CD4-positive, alpha-beta memory T cell (primary cell): ENCODE measurements around the gene PTPRD. TPM values are rescaled to one million over a fixed set of nuclear protein-coding genes. Genes with fewer than 3 reads are reported as not detected.

Source experiments
- CTCF ChIA-PET: fragments of 350-600 bp; sonication (Branson Sonifier 250); formaldehyde crosslinking; loops from one replicate; lab custom pipeline; 2021; ENCODE audit warnings: inconsistent platforms; ENCODE audit not compliant: partially characterized antibody; lab: Charles Lee
- POLR2A ChIA-PET: fragments of 350-600 bp; sonication (Branson Sonifier 250); formaldehyde crosslinking; loops from one replicate; lab custom pipeline; 2021; ENCODE audit not compliant: partially characterized antibody; lab: Charles Lee
- DNase-seq, 5 donors: peaks; one replicate each; pipeline versions ENCODE4 v3.0.0 to v3.0.0-alpha.2; 2020 to 2022; ENCODE audit warnings: mixed read lengths in 1 of 5
- H3K27ac ChIP-seq: one replicate; pipeline ENCODE4 v1.7.0; 2013; ENCODE audit warnings: low read depth, low read length
- H3K27me3 ChIP-seq: 2 replicates; pipeline ENCODE4 v1.7.0; 2013; ENCODE audit warnings: mild to moderate bottlenecking, low read length, moderate library complexity; ENCODE audit not compliant: insufficient read depth
- H3K36me3 ChIP-seq: 2 replicates; pipeline ENCODE4 v1.7.0; 2013; ENCODE audit warnings: mild to moderate bottlenecking, low read length, moderate library complexity; ENCODE audit not compliant: insufficient read depth
- H3K4me1 ChIP-seq: 2 replicates; pipeline ENCODE4 v1.7.0; 2013; ENCODE audit warnings: mild to moderate bottlenecking, low read length, moderate library complexity; ENCODE audit not compliant: insufficient read depth
- H3K4me3 ChIP-seq, 2 donors: one replicate each; pipeline ENCODE4 v1.7.0; 2013; ENCODE audit warnings: low read length in 2 of 2, mild to moderate bottlenecking in 1 of 2
- H3K9me3 ChIP-seq, 2 donors: one replicate each; pipeline ENCODE4 v1.7.0; 2013; ENCODE audit warnings: low read length in 2 of 2, control low read depth in 1 of 2; ENCODE audit not compliant: control insufficient read depth in 1 of 2
- H3K27ac Mint-ChIP-seq, 7 donors: one replicate each; pipeline ENCODE4 v1.8.0; 2020 to 2021; ENCODE audit warnings: mixed read lengths in 7 of 7, mild to moderate bottlenecking in 6 of 7, inconsistent platforms in 3 of 7, moderate library complexity in 3 of 7
- H3K27me3 Mint-ChIP-seq, 2 donors: one replicate each; pipeline ENCODE4 v1.8.0; 2020 to 2021; ENCODE audit warnings: mixed read lengths in 2 of 2
- H3K36me3 Mint-ChIP-seq, 2 donors: one replicate each; pipeline ENCODE4 v1.8.0; 2020 to 2021; ENCODE audit warnings: mixed read lengths in 2 of 2, inconsistent platforms in 1 of 2, mild to moderate bottlenecking in 1 of 2
- H3K4me1 Mint-ChIP-seq, 4 donors: one replicate each; pipeline ENCODE4 v1.8.0; 2020 to 2021; ENCODE audit warnings: mixed read lengths in 4 of 4, mild to moderate bottlenecking in 1 of 4
- H3K4me3 Mint-ChIP-seq, 8 donors: one replicate each; pipeline ENCODE4 v1.8.0; 2020 to 2021; ENCODE audit warnings: mixed read lengths in 8 of 8, mild to moderate bottlenecking in 7 of 8, moderate library complexity in 6 of 8, inconsistent platforms in 3 of 8
- H3K9me3 Mint-ChIP-seq, 8 donors: one replicate each; pipeline ENCODE4 v1.8.0; 2020 to 2021; ENCODE audit warnings: mixed read lengths in 8 of 8, mild to moderate bottlenecking in 5 of 8, inconsistent platforms in 3 of 8, moderate library complexity in 1 of 8
- intact Hi-C: fragments of 100-400 bp; cut with micrococcal nuclease; formaldehyde crosslinking; loops from one replicate; pipeline ENCODE4 v1.15.1; 2023
- polyA plus RNA-seq, 2 donors: library from polyadenylated mRNA; unstranded; fragments of 300-500 nt; fragmentation: Illumina TruSeq; gene quantifications; one replicate each; pipeline ENCODE4 v1.2.3, GENCODE V29; 2021
- total RNA-seq, 2 experiments: library from RNA; stranded (reverse); gene quantifications; one replicate each; pipeline ENCODE4 v1.2.3, GENCODE V29; 2021

PTPRD gene
- total and polyA plus RNA-seq, 4 experiments from 2014 or later, result not detected

DNA sequence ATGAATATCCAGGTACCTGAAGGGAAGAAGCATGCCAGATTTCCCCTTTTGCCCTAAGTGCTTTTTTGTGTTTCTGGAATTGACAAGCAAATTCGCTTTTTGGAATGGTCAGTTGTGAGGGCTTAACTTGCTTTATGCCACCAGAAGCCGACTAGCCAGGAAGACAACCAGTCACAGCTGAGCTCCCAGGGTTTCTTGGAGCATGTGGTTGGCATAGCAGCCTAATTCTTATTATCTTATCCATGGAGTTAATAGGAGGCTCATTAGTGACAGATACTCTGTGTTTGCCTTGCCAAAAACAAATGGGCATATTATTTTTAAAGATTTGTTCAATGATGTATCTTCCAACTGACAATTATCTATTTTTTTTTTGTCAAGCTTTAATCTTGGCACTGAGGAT is 500.7 kb downstream of the PTPRD start:
- ChIA-PET CTCF (no interaction called here), POLR2A (no interaction called here)
- Histone ChIP-seq H3K9me3 (no peaks in the 10 kb centered on the region), H3K36me3 (no peaks in the 10 kb centered on the region), H3K4me3 (no peak overlapping the region), H3K27me3 (no peaks in the 10 kb centered on the region), H3K4me1 (no peaks in the 10 kb centered on the region), H3K27ac (no peak overlapping the region)
- Mint-ChIP-seq H3K36me3 (no peaks in the 10 kb centered on the region), H3K4me1 (no peaks in the 10 kb centered on the region), H3K4me3 (no peak overlapping the region), H3K27ac (no peak overlapping the region), H3K27me3 (no peaks in the 10 kb centered on the region), H3K9me3 (peaks cover 0 to 20% (median 4%) of the 10 kb centered on the region in 8 donors)
- DNase-seq, result no peak
- intact Hi-C loops, result no loop called here

DNA sequence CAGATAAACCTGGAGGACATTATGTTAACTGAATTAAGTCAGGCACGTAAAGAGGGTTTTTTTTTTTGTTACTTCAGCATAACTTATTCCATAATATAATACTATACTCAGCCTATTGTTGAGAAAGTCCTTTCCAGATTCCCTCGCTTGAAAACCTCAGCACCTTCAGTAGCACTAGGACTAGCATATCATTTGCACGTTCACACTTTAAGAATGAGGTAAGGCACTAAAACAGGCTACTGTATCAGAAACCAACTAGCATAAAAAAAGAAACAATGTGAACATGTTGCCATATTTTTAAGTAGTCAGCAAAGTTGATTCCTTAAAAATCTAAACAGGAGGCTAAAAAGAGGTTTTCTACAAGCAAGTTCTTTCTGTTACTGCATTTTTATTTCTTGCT is 504.0 kb downstream of the PTPRD start:
- no peaks in the 10 kb centered on the region for H3K36me3 ChIP-seq
- intact Hi-C loops, result no loop called here
- ChIA-PET POLR2A (no interaction called here), CTCF (no interaction called here)
- Mint-ChIP-seq H3K4me1 (no peaks in the 10 kb centered on the region), H3K9me3 (peaks cover 0 to 33% (median 7%) of the 10 kb centered on the region in 8 donors), H3K36me3 (no peaks in the 10 kb centered on the region), H3K27me3 (no peaks in the 10 kb centered on the region), H3K27ac (no peak overlapping the region), H3K4me3 (no peak overlapping the region)
- H3K9me3 ChIP-seq, result peaks cover 0 to 3% of the 10 kb centered on the region in 2 donors
- H3K27me3 ChIP-seq, result no peaks in the 10 kb centered on the region
- no peak overlapping the region for H3K4me3 ChIP-seq
- no peak overlapping the region for H3K27ac ChIP-seq
- DNase-seq, result no peak
- no peaks in the 10 kb centered on the region for H3K4me1 ChIP-seq

DNA sequence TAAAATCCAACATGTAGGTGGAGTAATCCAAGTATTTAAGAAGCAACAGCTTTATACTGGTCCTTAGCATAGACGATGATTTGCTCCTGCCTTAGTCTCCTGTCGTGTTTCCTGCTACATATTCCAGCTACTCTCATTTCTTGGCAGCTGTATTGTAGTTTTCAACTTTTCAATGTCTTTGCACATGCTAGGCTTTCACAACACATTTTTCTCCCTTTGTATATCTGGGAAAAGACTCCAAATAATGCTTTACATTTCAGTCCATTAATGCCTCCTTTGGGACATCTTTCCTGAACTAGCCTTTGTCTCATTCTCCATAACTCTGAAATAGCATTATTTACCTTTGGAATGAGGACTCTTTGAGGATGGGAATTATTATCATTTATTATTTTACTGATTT is 508.0 kb downstream of the PTPRD start:
- Mint-ChIP-seq H3K4me1 (no peaks in the 10 kb centered on the region), H3K27me3 (no peaks in the 10 kb centered on the region), H3K27ac (no peak overlapping the region), H3K4me3 (no peak overlapping the region), H3K36me3 (no peaks in the 10 kb centered on the region), H3K9me3 (peaks cover 0 to 18% (median 5%) of the 10 kb centered on the region in 8 donors)
- Histone ChIP-seq H3K27me3 (no peaks in the 10 kb centered on the region), H3K36me3 (no peaks in the 10 kb centered on the region), H3K4me3 (no peak overlapping the region), H3K27ac (no peak overlapping the region), H3K4me1 (no peaks in the 10 kb centered on the region), H3K9me3 (peaks cover 0 to 3% of the 10 kb centered on the region in 2 donors)
- ChIA-PET CTCF (no interaction called here), POLR2A (no interaction called here)
- no peak for DNase-seq
- intact Hi-C loops, result no loop called here

DNA sequence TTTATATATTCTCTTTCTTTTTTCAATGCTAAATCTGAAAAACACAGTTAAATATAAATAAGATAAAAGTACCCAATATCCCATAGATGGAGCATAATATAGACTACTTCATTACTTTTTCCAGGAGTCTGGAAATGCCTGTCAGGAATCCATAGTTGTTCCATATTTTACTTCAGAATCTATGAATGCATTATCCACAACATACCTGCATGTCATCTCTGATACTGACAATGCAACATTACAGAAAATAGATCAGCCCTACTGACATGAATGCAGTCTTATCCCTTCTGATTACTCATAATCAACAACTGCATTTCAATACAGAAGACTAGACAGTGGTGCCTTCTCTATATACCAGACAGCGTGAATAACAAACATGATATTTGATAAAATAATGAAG is 517.6 kb downstream of the PTPRD start:
- no peak overlapping the region for H3K27ac ChIP-seq
- ChIA-PET POLR2A (no interaction called here), CTCF (no interaction called here)
- intact Hi-C loops, result no loop called here
- H3K4me1 ChIP-seq, result no peaks in the 10 kb centered on the region
- H3K27me3 Mint-ChIP-seq, result no peaks in the 10 kb centered on the region
- H3K9me3 ChIP-seq, result no peaks in the 10 kb centered on the region
- no peaks in the 10 kb centered on the region for H3K27me3 ChIP-seq
- H3K9me3 Mint-ChIP-seq, result peaks cover 0 to 10% (median 4%) of the 10 kb centered on the region in 8 donors
- no peaks in the 10 kb centered on the region for H3K4me1 Mint-ChIP-seq
- H3K27ac Mint-ChIP-seq, result no peak overlapping the region
- no peak for DNase-seq
- H3K4me3 Mint-ChIP-seq, result no peak overlapping the region
- no peak overlapping the region for H3K4me3 ChIP-seq
- H3K36me3 Mint-ChIP-seq, result no peaks in the 10 kb centered on the region
- no peaks in the 10 kb centered on the region for H3K36me3 ChIP-seq

DNA sequence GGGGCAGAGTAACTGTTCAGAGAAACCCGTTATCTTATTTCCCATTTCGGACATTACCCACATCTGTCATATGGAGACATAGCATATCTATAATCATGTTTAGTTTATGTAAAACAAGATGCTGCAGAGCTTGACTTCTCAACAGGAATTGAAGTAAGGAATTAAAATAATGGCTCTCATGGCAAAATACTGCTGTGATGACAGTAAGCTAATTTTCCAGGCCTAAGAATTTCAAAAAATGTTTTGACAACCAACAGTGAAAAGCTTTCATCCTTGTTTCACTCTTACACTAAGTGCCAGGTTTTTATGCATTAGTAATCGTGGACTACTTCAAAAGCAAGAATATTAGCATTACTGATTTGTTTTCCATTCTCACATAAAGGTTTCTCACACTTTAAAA is 518.2 kb downstream of the PTPRD start:
- Mint-ChIP-seq H3K36me3 (no peaks in the 10 kb centered on the region), H3K4me3 (no peak overlapping the region), H3K4me1 (no peaks in the 10 kb centered on the region), H3K27ac (no peak overlapping the region), H3K27me3 (no peaks in the 10 kb centered on the region), H3K9me3 (peaks cover 0 to 10% (median 4%) of the 10 kb centered on the region in 8 donors)
- intact Hi-C loops, result no loop called here
- ChIA-PET POLR2A (no interaction called here), CTCF (no interaction called here)
- no peaks in the 10 kb centered on the region for H3K36me3 ChIP-seq
- no peak overlapping the region for H3K27ac ChIP-seq
- no peak overlapping the region for H3K4me3 ChIP-seq
- no peak for DNase-seq
- H3K9me3 ChIP-seq, result no peaks in the 10 kb centered on the region
- no peaks in the 10 kb centered on the region for H3K4me1 ChIP-seq
- no peaks in the 10 kb centered on the region for H3K27me3 ChIP-seq

DNA sequence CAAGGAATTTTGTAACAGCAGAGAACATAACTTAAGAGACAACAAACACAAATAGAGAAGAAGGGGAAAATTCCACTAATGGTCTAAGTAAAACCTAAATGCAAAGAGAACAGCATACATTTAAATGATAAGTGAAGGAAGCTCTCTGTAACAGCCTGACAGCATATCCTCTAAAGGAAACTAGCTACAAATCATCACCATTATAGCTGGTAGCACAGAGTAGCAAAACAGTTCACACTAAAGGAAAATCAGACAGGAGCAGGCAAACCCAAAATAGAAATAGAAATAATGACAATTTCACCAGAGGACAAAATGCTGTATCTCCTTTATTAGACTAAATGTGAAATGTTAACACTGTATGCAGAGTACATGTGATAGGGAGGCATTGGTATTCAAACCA is 532.8 kb downstream of the PTPRD start:
- no peaks in the 10 kb centered on the region for H3K36me3 ChIP-seq
- ChIA-PET POLR2A (no interaction called here), CTCF (interaction anchor here (0.8 kb wide), 1 partner anchor 15 kb away, joined by 3 read pairs; no protein-coding TSS in a partner anchor)
- H3K4me3 ChIP-seq, result no peak overlapping the region
- H3K36me3 Mint-ChIP-seq, result no peaks in the 10 kb centered on the region
- intact Hi-C loops, result no loop called here
- H3K4me1 ChIP-seq, result no peaks in the 10 kb centered on the region
- peaks cover 0 to 10% (median 4%) of the 10 kb centered on the region in 8 donors for H3K9me3 Mint-ChIP-seq
- no peak overlapping the region for H3K27ac ChIP-seq
- H3K27me3 Mint-ChIP-seq, result no peaks in the 10 kb centered on the region
- H3K9me3 ChIP-seq, result no peaks in the 10 kb centered on the region
- no peak overlapping the region for H3K27ac Mint-ChIP-seq
- no peaks in the 10 kb centered on the region for H3K27me3 ChIP-seq
- no peaks in the 10 kb centered on the region for H3K4me1 Mint-ChIP-seq
- no peak for DNase-seq
- H3K4me3 Mint-ChIP-seq, result no peak overlapping the region

DNA sequence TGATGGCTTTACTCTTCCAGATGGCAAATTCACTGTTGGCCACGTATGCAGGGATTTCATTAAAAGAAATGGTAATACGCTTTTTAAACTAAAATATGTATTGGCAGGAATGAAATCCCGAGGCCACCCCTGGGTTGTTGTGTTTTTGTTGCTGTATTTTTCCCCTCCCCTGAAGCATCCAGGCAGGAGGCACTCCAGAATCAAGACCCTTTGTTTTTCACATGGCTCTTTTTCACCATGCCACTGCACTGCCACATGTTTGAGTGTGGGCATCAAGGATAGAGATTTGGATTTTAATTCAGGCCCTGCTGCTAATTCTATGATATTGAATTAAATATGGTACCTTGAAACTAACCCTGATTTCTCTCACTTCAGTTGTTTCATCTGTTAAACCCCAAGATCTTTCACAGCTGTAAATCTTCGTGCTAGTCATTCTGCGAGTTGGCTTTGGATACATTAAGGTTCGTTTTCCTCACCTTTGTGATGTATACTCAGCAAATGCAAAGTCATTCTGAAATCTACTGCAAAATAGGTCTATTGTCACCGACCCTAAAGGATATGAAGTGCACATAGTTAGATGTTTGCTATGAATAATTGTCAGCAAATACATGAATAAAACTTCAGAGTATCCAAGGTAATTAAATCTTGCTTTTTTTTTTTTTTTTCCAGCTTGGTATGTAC is 533.4 kb downstream of the PTPRD start:
- H3K36me3 Mint-ChIP-seq, result no peaks in the 10 kb centered on the region
- no peak overlapping the region for H3K4me3 Mint-ChIP-seq
- CTCF ChIA-PET, result interaction anchor here (0.8 kb wide), 1 partner anchor 14 kb away, joined by 3 read pairs; no protein-coding TSS in a partner anchor
- Histone ChIP-seq H3K9me3 (no peaks in the 10 kb centered on the region), H3K27ac (no peak overlapping the region), H3K4me1 (no peaks in the 10 kb centered on the region), H3K36me3 (no peaks in the 10 kb centered on the region), H3K27me3 (no peaks in the 10 kb centered on the region), H3K4me3 (no peak overlapping the region)
- H3K4me1 Mint-ChIP-seq, result no peaks in the 10 kb centered on the region
- no peaks in the 10 kb centered on the region for H3K27me3 Mint-ChIP-seq
- DNase-seq, result peak in 1 of 5 donors; percentile 2
- H3K9me3 Mint-ChIP-seq, result peaks cover 0 to 10% (median 4%) of the 10 kb centered on the region in 8 donors
- POLR2A ChIA-PET, result no interaction called here
- H3K27ac Mint-ChIP-seq, result no peak overlapping the region
- intact Hi-C loops, result no loop called here
